Endothelial cell of umbilical vein (primary cell): Measurements from ENCODE around the gene RAD51B. TPM values are rescaled to one million over a fixed set of nuclear protein-coding genes. Genes with fewer than 3 reads are reported as not detected.

ENCODE experiments used
- BruUV-seq: library from RNA; stranded (reverse); fragments of 400-500 nt; replicated peaks from 2 replicates; lab custom pipeline; 2021; lab: Mats Ljungman, UMichigan
- CTCF ChIA-PET: fragments of 300-600, 350-600 bp; sonication (Branson Sonifier 250); formaldehyde crosslinking; loops from one replicate; lab custom pipeline; 2021; ENCODE audit warnings: antibody characterized with exemption, inconsistent platforms; lab: Charles Lee
- POLR2A ChIA-PET: fragments of 300-600, 350-600 bp; sonication (Branson Sonifier 250); formaldehyde crosslinking; loops from one replicate; lab custom pipeline; 2021; ENCODE audit warnings: antibody characterized with exemption, inconsistent platforms; lab: Charles Lee
- DNase-seq: peaks from one replicate; pipeline ENCODE4 v3.0.0-alpha.2; 2011; ENCODE audit warnings: low read depth, low spot score
- FAIRE-seq: peaks from 2 replicates; lab custom pipeline; 2011; peaks lifted over from hg19 to GRCh38; lab: Jason Lieb, UNC
- H2AFZ ChIP-seq: 2 replicates; pipeline ENCODE4 v1.6.0; 2012; ENCODE audit warnings: low read depth, low read length, control low read depth, inconsistent platforms
- H3K27ac ChIP-seq: 2 replicates; pipeline ENCODE4 v1.5.1; 2011; ENCODE audit warnings: low read depth, mild to moderate bottlenecking, control low read depth, low read length, moderate library complexity; ENCODE audit not compliant: insufficient read depth
- H3K27me3 ChIP-seq, 2 experiments: 2 replicates each; pipeline versions ENCODE4 v1.6.0 to v1.6.1; 2011; ENCODE audit warnings: low read length in 2 of 2, mixed read lengths in 1 of 2; ENCODE audit not compliant: control insufficient read depth in 2 of 2, insufficient read depth in 2 of 2
- H3K36me3 ChIP-seq, 2 experiments: 2 replicates in 1 of 2; 3 replicates in 1 of 2; pipeline ENCODE4 v1.5.1; 2011; ENCODE audit warnings: low read length in 2 of 2, mild to moderate bottlenecking in 1 of 2, moderate library complexity in 1 of 2; ENCODE audit not compliant: control insufficient read depth in 2 of 2, insufficient read depth in 2 of 2; ENCODE audit errors: extremely low read depth in 1 of 2
- H3K4me1 ChIP-seq: 3 replicates; pipeline ENCODE4 v1.5.1; 2011; ENCODE audit warnings: mild to moderate bottlenecking, low read length; ENCODE audit not compliant: control insufficient read depth, insufficient read depth; ENCODE audit errors: extremely low read depth
- H3K4me2 ChIP-seq: 2 replicates; pipeline ENCODE4 v1.6.1; 2011; ENCODE audit warnings: low read length, control low read depth, mixed read lengths; ENCODE audit not compliant: insufficient read depth
- H3K4me3 ChIP-seq, 3 experiments: fragments of 200-600 bp in 1 of 3; sonication (generic), shearing (Covaris generic) in 1 of 3; replicated peaks in 1 of 3; 2 replicates each; pipeline ENCODE4 v1.5.1; 2011 to 2016; ENCODE audit warnings: control low read depth in 3 of 3, low read length in 3 of 3, mild to moderate bottlenecking in 2 of 3, inconsistent platforms in 1 of 3, low read depth in 1 of 3, moderate library complexity in 1 of 3; ENCODE audit not compliant: insufficient read depth in 1 of 3
- H3K79me2 ChIP-seq: 2 replicates; pipeline ENCODE4 v1.6.0; 2012; ENCODE audit warnings: low read length, inconsistent platforms; ENCODE audit not compliant: control insufficient read depth, insufficient read depth
- H3K9ac ChIP-seq: replicated peaks from 2 replicates; pipeline ENCODE3; 2011; ENCODE audit warnings: low read length, control low read depth; ENCODE audit not compliant: insufficient read depth; ENCODE audit errors: extremely low read depth
- H3K9me1 ChIP-seq: replicated peaks from 3 replicates; pipeline ENCODE4 v1.6.0; 2011; ENCODE audit warnings: mild to moderate bottlenecking, low read length; ENCODE audit not compliant: control insufficient read depth, insufficient read depth; ENCODE audit errors: extremely low read depth
- H3K9me3 ChIP-seq: replicated peaks from 2 replicates; pipeline ENCODE4 v1.5.1; 2012; ENCODE audit warnings: low read length, inconsistent platforms; ENCODE audit not compliant: control insufficient read depth, insufficient read depth
- H4K20me1 ChIP-seq: replicated peaks from 2 replicates; pipeline ENCODE3; 2011; ENCODE audit warnings: mild to moderate bottlenecking, low read length; ENCODE audit not compliant: control insufficient read depth, insufficient read depth; ENCODE audit errors: extremely low read depth
- CTCF ChIP-seq, 2 donors: IDR thresholded peaks; 1 replicate in 1 of 2; 2 replicates in 1 of 2; pipeline ENCODE4 v1.5.1; 2011; ENCODE audit warnings: low read length in 2 of 2, mild to moderate bottlenecking in 2 of 2, moderate library complexity in 2 of 2, control low read depth in 1 of 2, inconsistent platforms in 1 of 2, low read depth in 1 of 2; ENCODE audit not compliant: insufficient read depth in 1 of 2; ENCODE audit errors: extremely low read depth in 1 of 2
- FOS ChIP-seq: IDR thresholded peaks from 2 replicates; pipeline ENCODE4 v1.6.1; 2011; ENCODE audit warnings: mild to moderate bottlenecking, low read length, moderate library complexity, borderline replicate concordance; ENCODE audit not compliant: insufficient read depth
- GATA2 ChIP-seq: IDR thresholded peaks from 2 replicates; pipeline ENCODE4 v1.7.0; 2011; ENCODE audit warnings: low read depth, mild to moderate bottlenecking, moderate library complexity, mixed read lengths, low read length; ENCODE audit not compliant: insufficient read length, insufficient read depth
- JUN ChIP-seq: IDR thresholded peaks from 2 replicates; pipeline ENCODE4 v1.6.1; 2011; ENCODE audit warnings: borderline replicate concordance, low read depth; ENCODE audit not compliant: insufficient read length, insufficient read depth
- MYC ChIP-seq: IDR thresholded peaks from one replicate; pipeline ENCODE4 v1.6.1; 2011; ENCODE audit warnings: mild to moderate bottlenecking, low read depth, low read length
- POLR2A ChIP-seq: IDR thresholded peaks from 2 replicates; pipeline ENCODE4 v1.6.1; 2012; ENCODE audit warnings: low read depth, mild to moderate bottlenecking, control low read depth, low read length
- POLR2AphosphoS5 ChIP-seq: IDR thresholded peaks from 2 replicates; pipeline ENCODE4 v1.6.1; 2012; ENCODE audit warnings: low read depth, mild to moderate bottlenecking, control low read depth, low read length, moderate library complexity; ENCODE audit not compliant: insufficient read depth
- dilution Hi-C: fragments of 300-500 bp; cut with MboI; formaldehyde crosslinking; loops from one replicate; pipeline ENCODE4 v1.15.0; 2019; ENCODE audit warnings: low sequenced_read_pairs; ENCODE audit not compliant: extremely low pct_ligation_motif_present
- intact Hi-C: fragments of 100-400 bp; cut with micrococcal nuclease; formaldehyde crosslinking; loops from one replicate; pipeline ENCODE4 v1.10.0; 2022
- polyA plus RNA-seq, 4 experiments: library from polyadenylated mRNA; depleted of rRNA in 3 of 4; stranded (reverse) in 3 of 4; unstranded in 1 of 4; fragments of >200 nt; gene quantifications; 2 replicates each; pipeline versions ENCODE4 v1.2.1 to v1.2.3, GENCODE V29; 2011 to 2012; ENCODE audit warnings: missing spikeins in 1 of 4
- total RNA-seq: library from RNA; stranded (reverse); gene quantifications from 2 replicates; pipeline ENCODE4 v1.2.3, GENCODE V29; 2021

Gene RAD51B
- total and polyA plus RNA-seq, 2 donors (not counting 3 experiments of a cell fraction or from before 2014, with no cell fraction given), result 3.9 to 19.0 TPM

- POLR2A ChIA-PET, result no interaction called here
- Histone ChIP-seq H3K27ac (no peak overlapping the region), H3K36me3 (no peaks in the 10 kb centered on the region), H3K4me1 (no peaks in the 10 kb centered on the region), H3K4me2 (no peak overlapping the region), H3K9me1 (no peaks in the 10 kb centered on the region), H4K20me1 (no peaks in the 10 kb centered on the region), H3K9me3 (no peaks in the 10 kb centered on the region), H3K27me3 (no peaks in the 10 kb centered on the region), H2AFZ (no peak overlapping the region), H3K9ac (no peak overlapping the region), H3K4me3 (no peak overlapping the region), H3K79me2 (no peaks in the 10 kb centered on the region)
- CTCF ChIA-PET, result no interaction called here
- TF ChIP-seq CTCF (IDR thresholded peaks at IDR 0.05; ENCODE audit: extremely low read depth in 1 of 2, insufficient read depth in 1 of 2, low read depth in 1 of 2, low read length in 2 of 2) (no peak), MYC (no peak), JUN (no peak), POLR2AphosphoS5 (no peak), GATA2 (no peak), FOS (no peak), POLR2A (no peak)
- intact Hi-C loops (no loop called here), dilution Hi-C loops (no loop called here)
- no TSS peak for BruUV-seq
- no peak for DNase-seq
- FAIRE-seq, result no peak
Observed at GRCh38 chr14:68167383-68168087, 348.0 kb downstream of the RAD51B start.
